ENCODE results near the gene MAPK8. TPM values are rescaled to one million over a fixed set of nuclear protein-coding genes. Genes with fewer than 3 reads are reported as not detected.

MAPK8 gene
- total RNA-seq, 1 donor from 2014 or later = 54.3 TPM

GRCh38 chr10:48307711-48308018 is 1.2 kb downstream of the MAPK8 start:
- TF ChIP-seq POLR2A (IDR thresholded peaks at IDR 0.05) (no peak), POLR2AphosphoS5 (IDR thresholded peaks at IDR 0.05; ENCODE audit: insufficient read depth in 1 of 2, low read depth in 1 of 2) (no peak), CTCF (IDR thresholded peaks at IDR 0.05) (no peak)
- Histone ChIP-seq H3K4me1 (peaks cover 29% of the 10 kb centered on the region), H3K9me3 (no peaks in the 10 kb centered on the region), H3K4me3 (peak overlapping the region; percentile 70 to 78), H3K27me3 (no peaks in the 10 kb centered on the region), H3K27ac (peak overlapping the region; percentile 92), H3K36me3 (no peaks in the 10 kb centered on the region)
- intact Hi-C loops (cut with DNase I) = no loop called here
- no peak for DNase-seq (ENCODE audit: extremely low spot score in 2 of 2)

GRCh38 chr10:48309711-48310226 is 3.3 kb downstream of the MAPK8 start:
- intact Hi-C loops (cut with DNase I) = no loop called here
- no peak for DNase-seq (ENCODE audit: extremely low spot score in 2 of 2)
- H3K9me3 ChIP-seq = no peaks in the 10 kb centered on the region
- peaks cover 31% of the 10 kb centered on the region for H3K4me1 ChIP-seq
- H3K27ac ChIP-seq = no peak overlapping the region
- H3K4me3 ChIP-seq = no peak overlapping the region
- no peaks in the 10 kb centered on the region for H3K36me3 ChIP-seq
- H3K27me3 ChIP-seq = no peaks in the 10 kb centered on the region
- TF ChIP-seq POLR2AphosphoS5 (IDR thresholded peaks at IDR 0.05; ENCODE audit: insufficient read depth in 1 of 2, low read depth in 1 of 2) (no peak), POLR2A (IDR thresholded peaks at IDR 0.05) (no peak), CTCF (IDR thresholded peaks at IDR 0.05) (no peak)

GRCh38 chr10:48314107-48314506 is 7.6 kb downstream of the MAPK8 start:
- H3K27me3 ChIP-seq = no peaks in the 10 kb centered on the region
- no peak overlapping the region for H3K27ac ChIP-seq
- no peaks in the 10 kb centered on the region for H3K36me3 ChIP-seq
- intact Hi-C loops (cut with DNase I) = no loop called here
- no peaks in the 10 kb centered on the region for H3K9me3 ChIP-seq
- peaks cover 27% of the 10 kb centered on the region for H3K4me1 ChIP-seq
- TF ChIP-seq POLR2AphosphoS5 (IDR thresholded peaks at IDR 0.05; ENCODE audit: insufficient read depth in 1 of 2, low read depth in 1 of 2) (no peak), CTCF (IDR thresholded peaks at IDR 0.05) (no peak), POLR2A (IDR thresholded peaks at IDR 0.05) (no peak)
- H3K4me3 ChIP-seq = no peak overlapping the region
- DNase-seq (ENCODE audit: extremely low spot score in 2 of 2) = no peak

- no peaks in the 10 kb centered on the region for H3K27me3 ChIP-seq
- no peak overlapping the region for H3K27ac ChIP-seq
- no peak overlapping the region for H3K4me3 ChIP-seq
- H3K4me1 ChIP-seq = peaks cover 19% of the 10 kb centered on the region
- no peaks in the 10 kb centered on the region for H3K9me3 ChIP-seq
- no peak for TF ChIP-seq CTCF (IDR thresholded peaks at IDR 0.05)
- no peak for DNase-seq (ENCODE audit: extremely low spot score in 2 of 2)
- intact Hi-C loops (cut with DNase I) = no loop called here
- H3K36me3 ChIP-seq = no peaks in the 10 kb centered on the region
These were observed 9.8 kb downstream of the MAPK8 start for GRCh38 chr10:48316236-48316635.

GRCh38 chr10:48317321-48317990 is 11.0 kb downstream of the MAPK8 start:
- no peak overlapping the region for H3K27ac ChIP-seq
- no peaks in the 10 kb centered on the region for H3K36me3 ChIP-seq
- no peaks in the 10 kb centered on the region for H3K27me3 ChIP-seq
- intact Hi-C loops (cut with DNase I) = no loop called here
- H3K4me3 ChIP-seq = no peak overlapping the region
- no peaks in the 10 kb centered on the region for H3K9me3 ChIP-seq
- H3K4me1 ChIP-seq = peaks cover 19% of the 10 kb centered on the region
- no peak for TF ChIP-seq POLR2AphosphoS5 (IDR thresholded peaks at IDR 0.05; ENCODE audit: insufficient read depth in 1 of 2, low read depth in 1 of 2)
- no peak for DNase-seq (ENCODE audit: extremely low spot score in 2 of 2)
